H1 (cell line): ENCODE results near the gene PLXDC2. TPM values are rescaled to one million over a fixed set of nuclear protein-coding genes. Genes with fewer than 3 reads are reported as not detected.

Experiments
- CTCF ChIA-PET: fragments of 300-600 bp; sonication (Branson Sonifier 250); formaldehyde crosslinking; loops from one replicate; lab custom pipeline; 2021; ENCODE audit not compliant: partially characterized antibody; lab: Charles Lee
- POLR2A ChIA-PET: fragments of 300-600 bp; sonication (Branson Sonifier 250); formaldehyde crosslinking; loops from one replicate; lab custom pipeline; 2021; ENCODE audit warnings: inconsistent platforms; ENCODE audit not compliant: partially characterized antibody; lab: Charles Lee
- DNase-seq, 2 experiments: peaks; one replicate each; pipeline versions ENCODE4 v3.0.0 to v3.0.0-alpha.2; 2010 to 2022; ENCODE audit warnings: low spot score in 2 of 2, low read depth in 1 of 2, mixed read lengths in 1 of 2
- FAIRE-seq: peaks from 2 replicates; lab custom pipeline; 2011; peaks lifted over from hg19 to GRCh38; lab: Jason Lieb, UNC
- H2AFZ ChIP-seq: 2 replicates; pipeline ENCODE4 v1.8.1; 2012; ENCODE audit warnings: low read length, inconsistent platforms
- H2AK5ac ChIP-seq: 2 replicates; pipeline ENCODE4 v1.6.1; 2013; ENCODE audit warnings: low read depth, low read length
- H2BK120ac ChIP-seq: replicated peaks from 2 replicates; pipeline ENCODE3; 2013; ENCODE audit warnings: low read depth, low read length, inconsistent platforms
- H2BK12ac ChIP-seq: 2 replicates; pipeline ENCODE4 v1.6.1; 2013; ENCODE audit warnings: low read depth, low read length
- H2BK15ac ChIP-seq: 2 replicates; pipeline ENCODE4 v1.6.1; 2013; ENCODE audit warnings: low read length
- H2BK20ac ChIP-seq: 2 replicates; pipeline ENCODE4 v1.6.1; 2013; ENCODE audit warnings: low read length
- H2BK5ac ChIP-seq: 2 replicates; pipeline ENCODE4 v1.6.1; 2013; ENCODE audit warnings: low read depth, low read length
- H3K14ac ChIP-seq: 2 replicates; pipeline ENCODE4 v1.6.1; 2013; ENCODE audit warnings: inconsistent platforms; ENCODE audit not compliant: insufficient read length
- H3K18ac ChIP-seq: 2 replicates; pipeline ENCODE4 v1.6.1; 2013; ENCODE audit warnings: low read length; ENCODE audit errors: extremely low read depth
- H3K23ac ChIP-seq: 2 replicates; pipeline ENCODE4 v1.6.1; 2013; ENCODE audit warnings: inconsistent platforms; ENCODE audit not compliant: insufficient read length
- H3K23me2 ChIP-seq: 2 replicates; pipeline ENCODE4 v1.6.1; 2013; ENCODE audit warnings: low read depth, low read length
- H3K27ac ChIP-seq: 2 replicates; pipeline ENCODE4 v1.6.1; 2011; ENCODE audit warnings: low read depth, low read length, inconsistent platforms
- H3K27me3 ChIP-seq, 4 experiments: replicated peaks in 1 of 4; 1 replicate in 1 of 4; 2 replicates in 3 of 4; pipeline versions ENCODE4 v1.6.1 to v1.8.1; 2011 to 2013; ENCODE audit warnings: low read length in 3 of 4, mild to moderate bottlenecking in 3 of 4, inconsistent platforms in 2 of 4, mixed read lengths in 2 of 4, moderate library complexity in 1 of 4; ENCODE audit not compliant: control insufficient read depth in 3 of 4, insufficient read depth in 3 of 4; ENCODE audit errors: extremely low read depth in 1 of 4
- H3K36me3 ChIP-seq, 4 experiments: 2 replicates each; pipeline versions ENCODE4 v1.6.1 to v1.8.1; 2011 to 2013; ENCODE audit warnings: mild to moderate bottlenecking in 4 of 4, low read length in 3 of 4, moderate library complexity in 2 of 4, control low read depth in 1 of 4, inconsistent platforms in 1 of 4; ENCODE audit not compliant: insufficient read depth in 4 of 4, control insufficient read depth in 2 of 4
- H3K4ac ChIP-seq: replicated peaks from 2 replicates; pipeline ENCODE3; 2013; ENCODE audit warnings: low read length, low read depth, mixed read lengths, inconsistent platforms; ENCODE audit not compliant: insufficient read length
- H3K4me1 ChIP-seq, 4 experiments: replicated peaks in 1 of 4; 1 replicate in 1 of 4; 2 replicates in 3 of 4; pipeline versions ENCODE4 v1.6.1 to v1.8.1; 2011 to 2013; ENCODE audit warnings: low read length in 3 of 4, inconsistent platforms in 2 of 4, mixed read lengths in 1 of 4; ENCODE audit not compliant: insufficient read depth in 4 of 4, control insufficient read depth in 3 of 4
- H3K4me2 ChIP-seq, 2 experiments: 2 replicates each; pipeline versions ENCODE4 v1.6.1 to v1.8.1; 2011 to 2013; ENCODE audit warnings: low read depth in 2 of 2, low read length in 2 of 2, control low read depth in 1 of 2, inconsistent platforms in 1 of 2, mild to moderate bottlenecking in 1 of 2; ENCODE audit not compliant: insufficient read depth in 1 of 2
- H3K4me3 ChIP-seq, 4 experiments: fragments of 200-600, 300-600 bp in 1 of 4; sonication (generic), shearing (Covaris generic), sonication (Bioruptor Twin) in 1 of 4; 2 replicates each; pipeline versions ENCODE4 v1.5.1 to v1.8.1; 2011 to 2016; ENCODE audit warnings: low read length in 4 of 4, low read depth in 3 of 4, control low read depth in 2 of 4, inconsistent platforms in 2 of 4, mild to moderate bottlenecking in 2 of 4, mixed read lengths in 1 of 4, moderate library complexity in 1 of 4; ENCODE audit not compliant: insufficient read depth in 2 of 4; ENCODE audit errors: extremely low read depth in 1 of 4
- H3K56ac ChIP-seq: replicated peaks from 2 replicates; pipeline ENCODE3; 2013; ENCODE audit warnings: low read depth, mild to moderate bottlenecking, mixed read lengths, low read length, inconsistent platforms; ENCODE audit not compliant: insufficient read length
- H3K79me1 ChIP-seq: 2 replicates; pipeline ENCODE4 v1.6.1; 2013; ENCODE audit warnings: low read depth, low read length, control low read depth
- H3K79me2 ChIP-seq, 2 experiments: 2 replicates each; pipeline versions ENCODE4 v1.6.1 to v1.8.1; 2012 to 2013; ENCODE audit warnings: low read length in 2 of 2, mild to moderate bottlenecking in 2 of 2, inconsistent platforms in 1 of 2; ENCODE audit not compliant: insufficient read depth in 2 of 2, control insufficient read depth in 1 of 2
- H3K9ac ChIP-seq, 4 experiments: replicated peaks in 1 of 4; 1 replicate in 1 of 4; 2 replicates in 3 of 4; pipeline versions ENCODE4 v1.6.1 to v1.8.1; 2011 to 2013; ENCODE audit warnings: low read depth in 3 of 4, low read length in 3 of 4, control low read depth in 2 of 4, mild to moderate bottlenecking in 2 of 4, moderate library complexity in 2 of 4, inconsistent platforms in 1 of 4; ENCODE audit errors: extremely low read depth in 1 of 4
- H3K9me3 ChIP-seq, 2 experiments: 2 replicates each; pipeline versions ENCODE4 v1.6.1 to v1.8.1; 2012 to 2013; ENCODE audit warnings: mild to moderate bottlenecking in 2 of 2, moderate library complexity in 2 of 2, control low read depth in 1 of 2, inconsistent platforms in 1 of 2, low read depth in 1 of 2, low read length in 1 of 2, mixed read lengths in 1 of 2; ENCODE audit not compliant: insufficient read depth in 2 of 2
- H4K20me1 ChIP-seq, 2 experiments: replicated peaks in 1 of 2; 2 replicates each; pipeline versions ENCODE3 to v1.8.1; 2011 to 2013; ENCODE audit warnings: inconsistent platforms in 2 of 2, low read length in 2 of 2, mild to moderate bottlenecking in 1 of 2; ENCODE audit not compliant: insufficient read depth in 2 of 2, control insufficient read depth in 1 of 2
- H4K5ac ChIP-seq: 2 replicates; pipeline ENCODE4 v1.6.1; 2013; ENCODE audit warnings: low read length, low read depth, mixed read lengths, inconsistent platforms; ENCODE audit not compliant: insufficient read length
- H4K8ac ChIP-seq: 2 replicates; pipeline ENCODE4 v1.8.0; 2013; ENCODE audit warnings: mild to moderate bottlenecking, moderate library complexity, low read length, inconsistent platforms; ENCODE audit not compliant: insufficient read depth; ENCODE audit errors: extremely low read depth
- H4K91ac ChIP-seq: replicated peaks from 2 replicates; pipeline ENCODE3; 2013; ENCODE audit warnings: low read length, mixed read lengths, inconsistent platforms; ENCODE audit not compliant: insufficient read length
- BACH1 ChIP-seq: IDR thresholded peaks from 2 replicates; pipeline ENCODE4 v1.6.1; 2012; ENCODE audit warnings: low read length, improper control_type of control experiment
- BCL11A ChIP-seq, 2 experiments: IDR thresholded peaks; one replicate each; pipeline ENCODE4 v1.6.1; 2011; ENCODE audit warnings: low read depth in 2 of 2, low read length in 2 of 2, mild to moderate bottlenecking in 2 of 2
- MAX ChIP-seq: IDR thresholded peaks from 2 replicates; pipeline ENCODE4 v1.6.1; 2012; ENCODE audit warnings: inconsistent platforms
- SIN3A ChIP-seq, 2 experiments: IDR thresholded peaks in 1 of 2; conservative IDR thresholded peaks in 1 of 2; 2 replicates each; pipeline ENCODE4 v1.6.1; 2011 to 2012; ENCODE audit warnings: low read length in 2 of 2, improper control_type of control experiment in 1 of 2, low read depth in 1 of 2, mild to moderate bottlenecking in 1 of 2
- SIRT6 ChIP-seq: IDR thresholded peaks from one replicate; pipeline ENCODE4 v1.7.1; 2012; ENCODE audit warnings: low read length, inconsistent platforms
- TAF7 ChIP-seq: optimal IDR thresholded peaks from 2 replicates; pipeline ENCODE3; 2011; ENCODE audit warnings: low read depth, mild to moderate bottlenecking, inconsistent platforms, low read length, moderate library complexity, borderline replicate concordance
- TCF12 ChIP-seq: IDR thresholded peaks from 2 replicates; pipeline ENCODE4 v1.6.1; 2011; ENCODE audit warnings: low read depth, mild to moderate bottlenecking, low read length
- WGBS, 2 experiments: shearing (Covaris generic) in 1 of 2; methylation state at CpG; one replicate each; pipeline versions ENCODE4 v1.1.6 to v1.1.7; 2013 to 2015; ENCODE audit warnings: low lambda C conversion rate in 2 of 2, mixed read lengths in 2 of 2, inconsistent platforms in 1 of 2, low coverage in 1 of 2, missing lambda C conversion rate in 1 of 2; ENCODE audit not compliant: insufficient replicate concordance in 2 of 2, insufficient coverage in 1 of 2, insufficient read length in 1 of 2; ENCODE audit errors: extremely low coverage in 1 of 2, missing lambda C conversion rate in 1 of 2; 5-methylcytosine and 5-hydroxymethylcytosine counted together
- polyA plus RNA-seq, 7 experiments: library from polyadenylated mRNA; depleted of rRNA in 3 of 7; stranded (reverse) in 5 of 7; unstranded in 2 of 7; fragments of >200 nt in 5 of 7; fragments of 200-250 nt in 2 of 7; gene quantifications; 1 replicate in 5 of 7; 2 replicates in 1 of 7; 4 replicates in 1 of 7; pipeline versions ENCODE4 v1.2.1 to v1.2.3, GENCODE V29; 2011 to 2013; ENCODE audit warnings: missing spikeins in 2 of 7, mixed read lengths in 2 of 7
- total RNA-seq: library from RNA; stranded (reverse); fragmentation: NEBNext Ultra II Directional; extraction: Animal tissue kit (Norgen Biotek cat#: 25700); gene quantifications from 2 replicates; pipeline ENCODE4 v1.2.1, GENCODE V29; 2021

Gene PLXDC2
- total and polyA plus RNA-seq, 2 of the 8 experiments (the other 6 are each of a cell fraction or from before 2014, with no cell fraction given), result 23.0 to 40.5 TPM

- H3K4me1 ChIP-seq, result no peaks in the 10 kb centered on the region
- no peak overlapping the region for H3K27ac ChIP-seq
- H3K79me1 ChIP-seq, result no peaks in the 10 kb centered on the region
- no peak overlapping the region for H3K18ac ChIP-seq
- H4K91ac ChIP-seq, result no peak overlapping the region
- peaks cover 0 to 7% of the 10 kb centered on the region in 2 experiments; a peak in 1 of 4 replicates for H3K9me3 ChIP-seq
- no peak overlapping the region for H3K23ac ChIP-seq
- no peaks in the 10 kb centered on the region for H3K36me3 ChIP-seq
- no peak overlapping the region for H2AFZ ChIP-seq
- no peak overlapping the region for H2BK12ac ChIP-seq
- 95% methylated on average over 2 of the region's 2 CpGs; no CpG with 5 or more reads in 1 of the 2 experiments for WGBS, 2 experiments
- H2BK5ac ChIP-seq, result no peak overlapping the region
- no peak overlapping the region for H3K56ac ChIP-seq
- FAIRE-seq (no peak), DNase-seq (no peak)
- no peaks in the 10 kb centered on the region for H3K27me3 ChIP-seq
- CTCF ChIA-PET, result no interaction called here
- no peak overlapping the region for H3K4me3 ChIP-seq
- H4K20me1 ChIP-seq, result no peaks in the 10 kb centered on the region
- H3K23me2 ChIP-seq, result no peaks in the 10 kb centered on the region
- no peak overlapping the region for H2BK15ac ChIP-seq
- no peak overlapping the region for H4K5ac ChIP-seq
- no peak overlapping the region for H3K14ac ChIP-seq
- H4K8ac ChIP-seq, result no peak overlapping the region
- POLR2A ChIA-PET, result no interaction called here
- no peak overlapping the region for H2AK5ac ChIP-seq
- H2BK120ac ChIP-seq, result no peak overlapping the region
- no peak overlapping the region for H3K9ac ChIP-seq
- no peak overlapping the region for H3K4ac ChIP-seq
- H3K4me2 ChIP-seq, result no peak overlapping the region
- no peak overlapping the region for H2BK20ac ChIP-seq
- H3K79me2 ChIP-seq, result no peaks in the 10 kb centered on the region
- no peak for TF ChIP-seq BCL11A (IDR thresholded peaks at IDR 0.05; ENCODE audit: low read depth in 2 of 2, low read length in 2 of 2)
- no peak for TF ChIP-seq MAX
- no peak for TF ChIP-seq SIN3A (conservative IDR thresholded peaks at IDR 0.05 in 1 of 2, IDR thresholded peaks at IDR 0.05 in 1 of 2; ENCODE audit: low read depth in 1 of 2, low read length in 2 of 2)
- TF ChIP-seq SIRT6, result no peak
- TF ChIP-seq TAF7, result no peak
- TF ChIP-seq BACH1, result no peak
- no peak for TF ChIP-seq TCF12
Observed at GRCh38 chr10:19803676-19804075, 12.6 kb upstream of the PLXDC2 start.
